Pancreas (tissue), 10 donors: ENCODE data around the gene RABGAP1L. TPM values are rescaled to one million over a fixed set of nuclear protein-coding genes. Genes with fewer than 3 reads are reported as not detected.

Experiments used
- ATAC-seq, 4 donors: fragments of 200-7000 bp; cut with Tn5 transposase; one replicate each; pipeline versions ENCODE4 v1.8.0 to v1.9.1; 2020; ENCODE audit warnings: mild to moderate bottlenecking in 4 of 4, moderate library complexity in 4 of 4
- DNase-seq, 6 donors: peaks; one replicate each; pipeline ENCODE4 v3.0.0-alpha.2; 2020
- FAIRE-seq: peaks from 2 replicates; lab custom pipeline; 2012; peaks lifted over from hg19 to GRCh38; lab: Jason Lieb, UNC
- H3K27ac ChIP-seq, 4 donors: fragments of 200-600 bp; sonication (generic); 1 replicate in 3 of 4; 2 replicates in 1 of 4; pipeline versions ENCODE4 v1.5.0 to v1.8.0; 2020
- H3K27me3 ChIP-seq, 4 donors: fragments of 200-600 bp; one replicate each; pipeline ENCODE4 v1.8.0; 2021
- H3K36me3 ChIP-seq, 3 donors: fragments of 200-600 bp; sonication (generic) in 1 of 3; one replicate each; pipeline versions ENCODE4 v1.5.0 to v1.8.0; 2020 to 2021
- H3K4me1 ChIP-seq, 3 donors: fragments of 200-600 bp; one replicate each; pipeline ENCODE4 v1.8.0; 2021
- H3K4me3 ChIP-seq, 4 donors: fragments of 200-600 bp; sonication (generic) in 2 of 4; one replicate each; pipeline versions ENCODE4 v1.5.0 to v1.8.0; 2020 to 2021
- H3K9me3 ChIP-seq, 4 donors: fragments of 200-600 bp; one replicate each; pipeline ENCODE4 v1.8.0; 2021
- whole genome bisulfite sequencing, 2 donors: extraction: QIAGEN DNeasy Blood & Tissue Kit; methylation state at CpG; one replicate each; pipeline ENCODE4 v1.1.7; 2013; 5-methylcytosine and 5-hydroxymethylcytosine counted together
- intact Hi-C, 3 donors: fragments of 100-400 bp; cut with DNase I; formaldehyde crosslinking; loops; one replicate each; pipeline versions ENCODE4 v1.11.1 to v1.14.2; 2022
- polyA plus RNA-seq, 2 donors: library from polyadenylated mRNA; stranded (reverse); fragments of 200-250 nt; gene quantifications; one replicate each; pipeline ENCODE4 v1.2.3, GENCODE V29; 2013
- total RNA-seq, 6 donors: library from RNA; stranded (reverse); fragmentation: NEBNext Ultra II Directional in 4 of 6; extraction: Animal tissue kit (Norgen Biotek cat#: 25700) in 4 of 6; gene quantifications; one replicate each; pipeline versions ENCODE4 v1.2.1 to v1.2.4, GENCODE V29; 2021 to 2023
- TF ChIP-seq, protein P1 (sequence below), 4 donors: fragments of 200-600 bp; sonication (generic) in 3 of 4; IDR thresholded peaks; one replicate each; pipeline versions ENCODE4 v1.5.0 to v1.8.0; 2021; ENCODE audit warnings: antibody characterized with exemption in 4 of 4
- donor health status: healthy with polysubstance abuse.
- donor health status: DM: no; HTN: no; CAD: no; lungs with moderate emphysema.
- donor health status: DM: no; HTN: no; CAD: no.
- donor health status: control.
- donor health status: control.
- donor health status: Bipolar disorder and iron deficiency.
- donor health status: DM: yes; HTN: yes; CAD: no.
- donor health status: DM: no; HTN: no; CAD: no.
- donor health status: DM: no; HTN: no; CAD: no.
- donor health status: DM: yes; HTN: yes; CAD: no.

RABGAP1L gene
- total RNA-seq (10 to 100 TPM; 34.6 to 64.8 (median 40.5) TPM), polyA plus RNA-seq (10 to 100 TPM; 13.9 to 18.0 TPM)

DNA sequence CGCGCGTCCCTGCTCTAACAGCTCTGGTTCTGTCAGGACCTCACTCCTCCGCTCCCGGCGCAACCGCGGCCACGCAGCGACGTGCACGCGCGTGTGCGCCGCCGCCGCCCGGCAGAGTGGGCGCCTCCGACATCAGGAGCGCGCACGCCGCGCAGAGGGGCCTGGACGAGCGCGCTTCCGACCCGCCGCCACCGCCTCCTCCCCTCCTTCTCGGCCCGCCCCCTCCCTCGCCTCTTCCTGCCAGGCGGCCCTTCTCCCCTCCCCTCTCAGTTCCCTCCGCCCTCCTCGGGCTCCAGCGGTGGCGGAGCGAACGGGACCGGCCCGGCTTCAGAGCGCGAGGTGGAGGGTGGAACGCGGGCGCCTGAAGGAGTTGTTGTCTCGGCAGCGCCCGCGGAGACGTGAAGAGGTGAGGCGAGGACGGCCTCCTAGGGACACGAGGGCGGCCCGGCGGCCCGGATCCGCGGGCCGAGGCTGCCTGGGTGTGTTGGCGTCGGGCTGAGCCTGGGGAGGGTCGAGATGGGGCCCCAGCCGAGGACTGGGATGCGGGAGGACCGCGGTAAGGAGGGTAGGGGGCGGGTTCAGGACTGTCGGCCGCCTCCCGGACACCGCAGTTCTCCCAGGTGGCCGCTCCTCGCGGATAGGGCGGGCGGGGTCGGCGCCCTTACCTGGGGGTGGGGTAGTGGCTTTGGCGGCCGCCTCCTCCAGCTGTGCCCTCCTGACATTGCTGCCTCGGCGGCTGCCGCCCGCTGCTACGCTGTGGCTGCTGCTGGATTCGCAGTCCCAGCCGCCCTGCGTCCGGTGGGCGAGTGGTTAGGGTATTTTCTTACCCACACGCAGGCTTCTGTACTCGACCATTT is at the start of gene RABGAP1L:
Gene RABGAP1L, plus strand, starts transcription at position 269 of the 857 bp plus-strand sequence.
- peak; percentile 93 to 98 (median 96) for ATAC-seq
- intact Hi-C loops, result no loop called here

DNA sequence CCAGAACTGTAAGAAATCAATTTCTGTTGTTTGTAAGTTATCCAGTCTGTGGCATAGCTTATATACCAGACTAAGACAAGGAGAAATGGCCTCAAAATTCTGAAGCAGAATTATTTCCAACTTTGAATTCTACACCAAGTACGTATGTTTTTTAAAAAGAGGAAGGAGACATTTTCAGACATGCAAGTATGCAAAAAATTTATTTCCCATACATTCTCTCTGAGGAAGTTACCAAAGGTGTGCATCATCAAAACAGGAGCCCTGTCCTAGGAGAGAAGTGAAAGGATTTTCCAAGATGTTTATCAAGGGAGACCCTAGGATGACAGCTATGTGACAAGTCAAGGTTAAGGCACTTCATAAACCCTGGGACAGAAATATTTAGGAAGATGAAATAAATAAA is 49.3 kb upstream of the RABGAP1L start:
- intact Hi-C loops, result no loop called here
- TF ChIP-seq, protein P1, sequence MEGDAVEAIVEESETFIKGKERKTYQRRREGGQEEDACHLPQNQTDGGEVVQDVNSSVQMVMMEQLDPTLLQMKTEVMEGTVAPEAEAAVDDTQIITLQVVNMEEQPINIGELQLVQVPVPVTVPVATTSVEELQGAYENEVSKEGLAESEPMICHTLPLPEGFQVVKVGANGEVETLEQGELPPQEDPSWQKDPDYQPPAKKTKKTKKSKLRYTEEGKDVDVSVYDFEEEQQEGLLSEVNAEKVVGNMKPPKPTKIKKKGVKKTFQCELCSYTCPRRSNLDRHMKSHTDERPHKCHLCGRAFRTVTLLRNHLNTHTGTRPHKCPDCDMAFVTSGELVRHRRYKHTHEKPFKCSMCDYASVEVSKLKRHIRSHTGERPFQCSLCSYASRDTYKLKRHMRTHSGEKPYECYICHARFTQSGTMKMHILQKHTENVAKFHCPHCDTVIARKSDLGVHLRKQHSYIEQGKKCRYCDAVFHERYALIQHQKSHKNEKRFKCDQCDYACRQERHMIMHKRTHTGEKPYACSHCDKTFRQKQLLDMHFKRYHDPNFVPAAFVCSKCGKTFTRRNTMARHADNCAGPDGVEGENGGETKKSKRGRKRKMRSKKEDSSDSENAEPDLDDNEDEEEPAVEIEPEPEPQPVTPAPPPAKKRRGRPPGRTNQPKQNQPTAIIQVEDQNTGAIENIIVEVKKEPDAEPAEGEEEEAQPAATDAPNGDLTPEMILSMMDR (IDR thresholded peaks at IDR 0.05), result no peak
- Histone ChIP-seq H3K4me1 (peaks cover 0 to 13% (median 0%) of the 10 kb centered on the region in 3 donors), H3K9me3 (no peaks in the 10 kb centered on the region), H3K27ac (no peak overlapping the region), H3K36me3 (no peaks in the 10 kb centered on the region), H3K4me3 (no peak overlapping the region), H3K27me3 (no peaks in the 10 kb centered on the region)
- no peak for FAIRE-seq
- no peak for ATAC-seq
- 87 to 97% methylated on average over 1 of the region's 1 CpG for WGBS, 2 donors
- DNase-seq, result no peak

More for the DNA sequence above, at the start of gene RABGAP1L:
- TF ChIP-seq, protein P1 (IDR thresholded peaks at IDR 0.05), result no peak
- H3K9me3 ChIP-seq, result no peaks in the 10 kb centered on the region
- H3K27me3 ChIP-seq, result no peaks in the 10 kb centered on the region
- peak; percentile 94 to 97 (median 96) for DNase-seq
- H3K27ac ChIP-seq, result peak within 1 kb of the TSS; percentile 85 to 92 (median 88)
- H3K4me1 ChIP-seq, result peaks cover 4 to 6% (median 6%) of the 10 kb centered on the region in 3 donors
- no peak for FAIRE-seq
- peak within 1 kb of the TSS; percentile 63 to 93 (median 86) for H3K4me3 ChIP-seq
- WGBS, 2 donors, result 0% methylated on average over 73 to 98 of the region's 98 CpGs
- H3K36me3 ChIP-seq, result no peaks in the 10 kb centered on the region

DNA sequence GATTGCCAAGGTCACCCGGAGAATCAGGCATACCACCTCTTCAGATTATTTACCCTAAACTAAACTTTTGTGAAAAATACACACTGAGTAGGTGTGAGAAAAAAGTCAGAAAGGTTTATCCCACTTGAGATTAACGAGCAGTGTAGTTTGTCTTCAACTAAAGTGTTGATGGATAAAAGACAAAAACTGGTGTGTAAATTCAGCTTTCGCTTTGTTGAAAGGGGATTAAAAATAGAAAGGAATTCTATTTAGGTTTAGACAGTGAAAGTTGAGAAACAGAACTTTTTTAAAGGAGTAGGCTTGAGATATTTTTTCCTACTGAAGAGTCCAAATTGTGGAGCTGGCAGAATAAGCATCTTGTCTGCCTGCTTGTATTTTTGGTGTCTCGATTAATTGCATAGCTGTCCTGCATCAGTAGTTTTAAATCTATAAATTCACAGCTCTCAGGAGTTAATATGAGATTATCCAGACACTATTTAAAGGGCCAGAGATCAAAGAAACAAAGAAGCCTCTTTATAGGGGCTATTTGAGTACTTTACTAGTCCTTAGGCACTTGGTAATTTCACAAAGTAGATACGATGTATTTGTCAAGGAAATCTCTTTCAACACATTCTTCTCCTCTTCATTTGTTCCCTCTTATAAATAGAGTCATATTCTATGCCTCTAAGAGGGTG is 46.7 kb upstream of the RABGAP1L start:
- Histone ChIP-seq H3K27ac (no peak overlapping the region), H3K4me3 (no peak overlapping the region), H3K4me1 (peaks cover 0 to 14% (median 0%) of the 10 kb centered on the region in 3 donors), H3K9me3 (no peaks in the 10 kb centered on the region), H3K27me3 (no peaks in the 10 kb centered on the region), H3K36me3 (no peaks in the 10 kb centered on the region)
- DNase-seq, result no peak
- TF ChIP-seq, protein P1 (IDR thresholded peaks at IDR 0.05), result no peak
- intact Hi-C loops, result no loop called here
- FAIRE-seq, result no peak
- WGBS, 2 donors, result 35 to 37% methylated on average over 5 of the region's 5 CpGs
- no peak for ATAC-seq

DNA sequence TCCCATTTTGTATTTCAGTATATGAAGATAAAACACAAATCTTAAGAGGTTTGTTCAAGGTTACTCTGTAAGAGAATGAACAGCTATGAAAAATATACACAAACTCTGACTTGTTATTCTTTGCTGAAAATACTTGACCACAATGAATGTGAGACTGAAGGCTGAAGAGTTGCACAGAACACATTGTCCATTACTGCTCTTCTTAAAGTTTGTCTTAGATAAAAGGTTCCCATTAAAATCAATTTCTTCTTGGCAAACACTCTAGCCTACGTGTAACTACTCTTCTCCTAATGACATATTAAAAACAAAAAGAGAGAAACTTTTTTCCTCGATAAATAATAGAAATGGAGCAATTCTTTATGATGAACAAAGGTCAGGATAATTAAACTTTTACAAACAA is 45.2 kb upstream of the RABGAP1L start:
- Histone ChIP-seq H3K4me3 (no peak overlapping the region), H3K27ac (no peak overlapping the region), H3K27me3 (no peaks in the 10 kb centered on the region), H3K9me3 (no peaks in the 10 kb centered on the region), H3K4me1 (peaks cover 0 to 14% (median 0%) of the 10 kb centered on the region in 3 donors), H3K36me3 (no peaks in the 10 kb centered on the region)
- FAIRE-seq (peak; percentile 23), ATAC-seq (peak; percentile 25 to 53 (median 39)), DNase-seq (no peak)
- TF ChIP-seq, protein P1 (IDR thresholded peaks at IDR 0.05), result no peak
- 24 to 27% methylated on average over 2 of the region's 2 CpGs for WGBS, 2 donors
- intact Hi-C loops, result no loop called here
